K562 (cell line): ENCODE measurements around the gene OR6C76. TPM values are rescaled to one million over a fixed set of nuclear protein-coding genes. Genes with fewer than 3 reads are reported as not detected.
A peak's percentile ranks its signal among the peaks of the same experiment; 100 is the strongest.
"Not testable (repeated sequence)": the region's sequence is repeated elsewhere in the genome, so short reads cannot be mapped to it uniquely, and the experiment has no call there.

Source experiments
- ATF1 ChIP-seq, 2 experiments: fragments of 450-650 bp in 1 of 2; IDR thresholded peaks; 2 replicates each; pipeline ENCODE4 v1.6.1; 2016; ENCODE audit warnings: missing compliant biosample characterization in 1 of 2, missing genetic modification characterization in 1 of 2
- CBFA2T2 ChIP-seq: fragments of 450-650 bp; conservative IDR thresholded peaks from 2 replicates; pipeline ENCODE4 v1.6.1; 2017; ENCODE audit warnings: mild to moderate bottlenecking
- CC2D1A ChIP-seq: fragments of 450-650 bp; IDR thresholded peaks from 2 replicates; pipeline ENCODE4 v1.6.1; 2017; ENCODE audit warnings: mild to moderate bottlenecking
- EP300 ChIP-seq: IDR thresholded peaks from 2 replicates; pipeline ENCODE4 v1.6.1; 2012; ENCODE audit warnings: low read length, improper control_type of control experiment
- FOXM1 ChIP-seq, 2 experiments: fragments of 450-650 bp in 1 of 2; sonication (generic) in 1 of 2; formaldehyde crosslinking in 1 of 2; IDR thresholded peaks; 2 replicates each; pipeline versions ENCODE4 v1.6.1 to v1.9.0; 2017 to 2022; ENCODE audit warnings: low read depth in 2 of 2, mild to moderate bottlenecking in 2 of 2, missing genetic modification reagents in 1 of 2, moderate library complexity in 1 of 2
- GABPA ChIP-seq: fragments of 200-800 bp; sonication (Bioruptor generic); conservative IDR thresholded peaks from 2 replicates; pipeline ENCODE4 v1.6.1; 2016; ENCODE audit warnings: low read depth, missing genetic modification characterization, missing compliant biosample characterization
- HDAC2 ChIP-seq: fragments of 450-650 bp; IDR thresholded peaks from 2 replicates; pipeline ENCODE4 v1.6.1; 2016; ENCODE audit warnings: mild to moderate bottlenecking
- KLF16 ChIP-seq: IDR thresholded peaks from 2 replicates; pipeline ENCODE4 v1.6.1; 2016; ENCODE audit warnings: antibody characterized with exemption
- L3MBTL2 ChIP-seq: fragments of 450-650 bp; IDR thresholded peaks from 2 replicates; pipeline ENCODE4 v1.6.1; 2016; ENCODE audit warnings: mild to moderate bottlenecking, moderate library complexity
- MAZ ChIP-seq, 2 experiments: fragments of 450-650 bp in 1 of 2; sonication (generic) in 1 of 2; formaldehyde crosslinking; IDR thresholded peaks in 1 of 2; conservative IDR thresholded peaks in 1 of 2; 2 replicates each; pipeline versions ENCODE4 v1.4.0 to v1.5.0; 2020; ENCODE audit warnings: mild to moderate bottlenecking in 1 of 2, missing genetic modification reagents in 1 of 2
- MEIS2 ChIP-seq: fragments of 450-650 bp; IDR thresholded peaks from 2 replicates; pipeline ENCODE4 v1.6.1; 2014; ENCODE audit warnings: mild to moderate bottlenecking; ENCODE audit not compliant: partially characterized antibody
- MTA1 ChIP-seq: fragments of 450-650 bp; IDR thresholded peaks from 2 replicates; pipeline ENCODE4 v1.6.1; 2017; ENCODE audit warnings: borderline replicate concordance
- NCOA1 ChIP-seq: fragments of 450-650 bp; IDR thresholded peaks from 2 replicates; pipeline ENCODE4 v1.6.1; 2016; ENCODE audit warnings: low read depth
- SMARCA4 ChIP-seq: fragments of 450-650 bp; IDR thresholded peaks from 2 replicates; pipeline ENCODE4 v1.6.1; 2016
- SMARCC2 ChIP-seq: fragments of 450-650 bp; IDR thresholded peaks from 2 replicates; pipeline ENCODE4 v1.6.1; 2017; ENCODE audit warnings: antibody characterized with exemption, moderate library complexity, mild to moderate bottlenecking, low read depth
- SOX6 ChIP-seq: fragments of 450-650 bp; IDR thresholded peaks from 2 replicates; pipeline ENCODE4 v1.6.1; 2014; ENCODE audit warnings: mild to moderate bottlenecking
- TAL1 ChIP-seq: fragments of 450-650 bp; IDR thresholded peaks from 2 replicates; pipeline ENCODE4 v1.6.1; 2016; ENCODE audit warnings: mild to moderate bottlenecking
- TCF3 ChIP-seq: sonication (generic); formaldehyde crosslinking; IDR thresholded peaks from 2 replicates; pipeline ENCODE4 v1.4.0; 2020; ENCODE audit warnings: mild to moderate bottlenecking, missing genetic modification reagents
- polyA plus RNA-seq, 8 experiments: library from polyadenylated mRNA; depleted of rRNA in 4 of 8; stranded (reverse) in 5 of 8; unstranded in 3 of 8; fragments of >200 nt; fragmentation: Nextera tagmentation in 2 of 8; fragmentation: Illumina TruSeq in 1 of 8; extraction: Ambion mirVana in 2 of 8; extraction: Trizol in 1 of 8; gene quantifications; 2 replicates each; pipeline versions ENCODE4 v1.2.1 to v1.2.3, GENCODE V29; 2011 to 2014; ENCODE audit warnings: inconsistent platforms in 1 of 8, missing spikeins in 1 of 8
- total RNA-seq, 7 experiments: library from RNA; depleted of rRNA in 6 of 7; stranded (reverse); fragments of >200 nt in 6 of 7; fragmentation: Illumina TruSeq in 2 of 7; extraction: Trizol in 2 of 7; gene quantifications; 2 replicates each; pipeline versions ENCODE4 v1.2.1 to v1.2.3, GENCODE V29; 2011 to 2021; ENCODE audit warnings: low replicate concordance in 1 of 7
- TF ChIP-seq, protein P1 (sequence below): fragments of 450-650 bp; IDR thresholded peaks from 2 replicates; pipeline ENCODE4 v1.6.1; 2016
- TF ChIP-seq, protein P2 (sequence below), 2 experiments: fragments of 450-650 bp; conservative IDR thresholded peaks; 2 replicates each; pipeline ENCODE4 v1.6.1; 2017; ENCODE audit warnings: mild to moderate bottlenecking in 2 of 2, moderate library complexity in 2 of 2
- TF ChIP-seq, protein P3 (sequence below): fragments of 450-650 bp; IDR thresholded peaks from 2 replicates; pipeline ENCODE4 v1.6.1; 2014; ENCODE audit warnings: low read depth, mild to moderate bottlenecking, moderate library complexity, borderline replicate concordance
- TF ChIP-seq, protein P4 (sequence below): fragments of 450-650 bp; IDR thresholded peaks from 2 replicates; pipeline ENCODE4 v1.6.1; 2016; ENCODE audit warnings: mild to moderate bottlenecking

Gene OR6C76
- total and polyA plus RNA-seq, 9 of the 15 experiments (the other 6 are each of a cell fraction or from before 2014, with no cell fraction given), result not detected

DNA sequence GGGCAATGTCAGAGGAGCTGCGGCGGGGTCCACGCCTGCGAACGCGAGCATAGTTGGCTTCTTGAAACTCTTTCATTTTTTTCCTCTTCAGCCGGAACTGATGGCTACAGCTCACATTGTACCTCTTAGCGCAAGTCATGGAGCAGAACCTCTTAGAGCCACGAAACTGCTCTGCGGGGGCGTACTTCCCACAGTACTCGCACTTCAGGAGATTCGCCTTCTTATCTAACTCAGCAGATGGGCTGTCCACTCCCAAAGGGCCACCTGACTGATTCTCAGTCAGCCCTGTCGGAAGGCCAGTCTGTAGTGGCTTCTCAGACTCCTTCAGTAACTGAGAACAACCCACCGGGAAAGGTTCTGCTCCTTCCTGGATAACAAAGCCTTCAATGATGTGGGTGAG, 13.9 kb upstream of the OR6C76 start (continued):
- TF ChIP-seq, protein P1, sequence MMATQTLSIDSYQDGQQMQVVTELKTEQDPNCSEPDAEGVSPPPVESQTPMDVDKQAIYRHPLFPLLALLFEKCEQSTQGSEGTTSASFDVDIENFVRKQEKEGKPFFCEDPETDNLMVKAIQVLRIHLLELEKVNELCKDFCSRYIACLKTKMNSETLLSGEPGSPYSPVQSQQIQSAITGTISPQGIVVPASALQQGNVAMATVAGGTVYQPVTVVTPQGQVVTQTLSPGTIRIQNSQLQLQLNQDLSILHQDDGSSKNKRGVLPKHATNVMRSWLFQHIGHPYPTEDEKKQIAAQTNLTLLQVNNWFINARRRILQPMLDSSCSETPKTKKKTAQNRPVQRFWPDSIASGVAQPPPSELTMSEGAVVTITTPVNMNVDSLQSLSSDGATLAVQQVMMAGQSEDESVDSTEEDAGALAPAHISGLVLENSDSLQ, result peak; percentile 59
- TF ChIP-seq SMARCA4 (peak; percentile 94), L3MBTL2 (peak; percentile 62), HDAC2 (0 out of 2 replicates have a peak, but pooled peaks have one; percentile 53), SOX6 (peak; percentile 86), MAZ (CRISPR knock-in tag; conservative IDR thresholded peaks at IDR 0.05 in 1 of 2, IDR thresholded peaks at IDR 0.05 in 1 of 2) (peak in 1 of 2 experiments; percentile 48; a peak in 2 of 4 replicates), CBFA2T2 (peak; percentile 90), FOXM1 (IDR thresholded peaks at IDR 0.05; ENCODE audit: low read depth) (peak; percentile 74; the same call in 1 of the 2 replicates), ATF1 (tag; IDR thresholded peaks at IDR 0.05) (peak; percentile 65), SMARCC2 (peak; percentile 85), MEIS2 (peak; percentile 65), TCF3 (CRISPR knock-in tag) (peak; percentile 93), KLF16 (peak; percentile 78), MTA1 (peak; percentile 85), NCOA1 (peak; percentile 72; the same call in 1 of the 2 replicates), CC2D1A (peak; percentile 56; the same call in 1 of the 2 replicates), TAL1 (peak; percentile 93), EP300 (peak; percentile 37; the same call in 1 of the 2 replicates), GABPA (tag) (peak; percentile 65)
- TF ChIP-seq, protein P2, sequence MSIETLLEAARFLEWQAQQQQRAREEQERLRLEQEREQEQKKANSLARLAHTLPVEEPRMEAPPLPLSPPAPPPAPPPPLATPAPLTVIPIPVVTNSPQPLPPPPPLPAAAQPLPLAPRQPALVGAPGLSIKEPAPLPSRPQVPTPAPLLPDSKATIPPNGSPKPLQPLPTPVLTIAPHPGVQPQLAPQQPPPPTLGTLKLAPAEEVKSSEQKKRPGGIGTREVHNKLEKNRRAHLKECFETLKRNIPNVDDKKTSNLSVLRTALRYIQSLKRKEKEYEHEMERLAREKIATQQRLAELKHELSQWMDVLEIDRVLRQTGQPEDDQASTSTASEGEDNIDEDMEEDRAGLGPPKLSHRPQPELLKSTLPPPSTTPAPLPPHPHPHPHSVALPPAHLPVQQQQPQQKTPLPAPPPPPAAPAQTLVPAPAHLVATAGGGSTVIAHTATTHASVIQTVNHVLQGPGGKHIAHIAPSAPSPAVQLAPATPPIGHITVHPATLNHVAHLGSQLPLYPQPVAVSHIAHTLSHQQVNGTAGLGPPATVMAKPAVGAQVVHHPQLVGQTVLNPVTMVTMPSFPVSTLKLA (conservative IDR thresholded peaks at IDR 0.05), result 0 out of 4 replicates have a peak, but pooled peaks of 1 of the 2 experiments have one; percentile 30
- not testable (repeated sequence) for TF ChIP-seq FOXM1 (CRISPR knock-in tag; IDR thresholded peaks at IDR 0.05; ENCODE audit: low read depth); ATF1 (CRISPR knock-in tag; IDR thresholded peaks at IDR 0.05)
- TF ChIP-seq, protein P3, sequence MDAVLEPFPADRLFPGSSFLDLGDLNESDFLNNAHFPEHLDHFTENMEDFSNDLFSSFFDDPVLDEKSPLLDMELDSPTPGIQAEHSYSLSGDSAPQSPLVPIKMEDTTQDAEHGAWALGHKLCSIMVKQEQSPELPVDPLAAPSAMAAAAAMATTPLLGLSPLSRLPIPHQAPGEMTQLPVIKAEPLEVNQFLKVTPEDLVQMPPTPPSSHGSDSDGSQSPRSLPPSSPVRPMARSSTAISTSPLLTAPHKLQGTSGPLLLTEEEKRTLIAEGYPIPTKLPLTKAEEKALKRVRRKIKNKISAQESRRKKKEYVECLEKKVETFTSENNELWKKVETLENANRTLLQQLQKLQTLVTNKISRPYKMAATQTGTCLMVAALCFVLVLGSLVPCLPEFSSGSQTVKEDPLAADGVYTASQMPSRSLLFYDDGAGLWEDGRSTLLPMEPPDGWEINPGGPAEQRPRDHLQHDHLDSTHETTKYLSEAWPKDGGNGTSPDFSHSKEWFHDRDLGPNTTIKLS, result peak; percentile 54; the same call in 1 of the 2 replicates
- TF ChIP-seq, protein P4, sequence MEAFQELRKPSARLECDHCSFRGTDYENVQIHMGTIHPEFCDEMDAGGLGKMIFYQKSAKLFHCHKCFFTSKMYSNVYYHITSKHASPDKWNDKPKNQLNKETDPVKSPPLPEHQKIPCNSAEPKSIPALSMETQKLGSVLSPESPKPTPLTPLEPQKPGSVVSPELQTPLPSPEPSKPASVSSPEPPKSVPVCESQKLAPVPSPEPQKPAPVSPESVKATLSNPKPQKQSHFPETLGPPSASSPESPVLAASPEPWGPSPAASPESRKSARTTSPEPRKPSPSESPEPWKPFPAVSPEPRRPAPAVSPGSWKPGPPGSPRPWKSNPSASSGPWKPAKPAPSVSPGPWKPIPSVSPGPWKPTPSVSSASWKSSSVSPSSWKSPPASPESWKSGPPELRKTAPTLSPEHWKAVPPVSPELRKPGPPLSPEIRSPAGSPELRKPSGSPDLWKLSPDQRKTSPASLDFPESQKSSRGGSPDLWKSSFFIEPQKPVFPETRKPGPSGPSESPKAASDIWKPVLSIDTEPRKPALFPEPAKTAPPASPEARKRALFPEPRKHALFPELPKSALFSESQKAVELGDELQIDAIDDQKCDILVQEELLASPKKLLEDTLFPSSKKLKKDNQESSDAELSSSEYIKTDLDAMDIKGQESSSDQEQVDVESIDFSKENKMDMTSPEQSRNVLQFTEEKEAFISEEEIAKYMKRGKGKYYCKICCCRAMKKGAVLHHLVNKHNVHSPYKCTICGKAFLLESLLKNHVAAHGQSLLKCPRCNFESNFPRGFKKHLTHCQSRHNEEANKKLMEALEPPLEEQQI, result peak; percentile 30; the same call in 1 of the 2 replicates
